Naive thymus-derived CD4-positive, alpha-beta T cell (primary cell): ENCODE data around the gene MRPL42. TPM values are rescaled to one million over a fixed set of nuclear protein-coding genes. Genes with fewer than 3 reads are reported as not detected.

ENCODE experiments used
- polyA plus RNA-seq, 2 donors: library from polyadenylated mRNA; unstranded; fragments of 300-500 nt; fragmentation: Illumina TruSeq; gene quantifications; one replicate each; pipeline ENCODE4 v1.2.3, GENCODE V29; 2021
- total RNA-seq, 6 experiments: library from RNA in 5 of 6; stranded (reverse) in 5 of 6; gene quantifications; 1 replicate in 5 of 6; 2 replicates in 1 of 6; pipeline ENCODE4 v1.2.3 and lab custom pipeline; 2021 to 2026

The MRPL42 gene
- total and polyA plus RNA-seq, 7 experiments from 2014 or later: 30.1 to 75.4 (median 48.6) TPM

Other genes with a start within 250 kb of the MRPL42 start
- gene NUDT4, start 89.6 kb upstream of the MRPL42 start, total RNA-seq: 10 to 100 TPM; 43.3 to 85.1 (median 51.2) TPM
- 10 to 100 TPM; 37.1 to 56.4 TPM for gene NUDT4, start 89.6 kb upstream of the MRPL42 start, polyA plus RNA-seq
- gene UBE2N, start 25.6 kb upstream of the MRPL42 start, total RNA-seq: 100 to 1,000 TPM in 1 of 5 experiments, 10 to 100 TPM in 4; 76.6 to 180 (median 77.5) TPM
- 100 to 1,000 TPM; 109 to 170 TPM for gene UBE2N, start 25.6 kb upstream of the MRPL42 start, polyA plus RNA-seq
- gene SOCS2, start 105.2 kb downstream of the MRPL42 start, total RNA-seq: 10 to 100 TPM in 3 of 5 experiments, 1 to 10 TPM in 2; 2.5 to 46.7 (median 34.7) TPM
- gene SOCS2, start 105.2 kb downstream of the MRPL42 start, polyA plus RNA-seq: 10 to 100 TPM; 22.6 to 46.0 TPM
- gene CRADD, start 209.9 kb downstream of the MRPL42 start, total RNA-seq: 10 to 100 TPM; 11.4 to 17.1 (median 13.8) TPM
- gene CRADD, start 209.9 kb downstream of the MRPL42 start, polyA plus RNA-seq: 10 to 100 TPM; 13.0 to 16.8 TPM